ENCODE data around the gene SLC27A5. TPM values are rescaled to one million over a fixed set of nuclear protein-coding genes. Genes with fewer than 3 reads are reported as not detected.

SLC27A5 gene
- total and polyA plus RNA-seq, 2 of the 4 experiments (the other 2 are of a cell fraction), result 7.7 to 11.2 TPM

DNA sequence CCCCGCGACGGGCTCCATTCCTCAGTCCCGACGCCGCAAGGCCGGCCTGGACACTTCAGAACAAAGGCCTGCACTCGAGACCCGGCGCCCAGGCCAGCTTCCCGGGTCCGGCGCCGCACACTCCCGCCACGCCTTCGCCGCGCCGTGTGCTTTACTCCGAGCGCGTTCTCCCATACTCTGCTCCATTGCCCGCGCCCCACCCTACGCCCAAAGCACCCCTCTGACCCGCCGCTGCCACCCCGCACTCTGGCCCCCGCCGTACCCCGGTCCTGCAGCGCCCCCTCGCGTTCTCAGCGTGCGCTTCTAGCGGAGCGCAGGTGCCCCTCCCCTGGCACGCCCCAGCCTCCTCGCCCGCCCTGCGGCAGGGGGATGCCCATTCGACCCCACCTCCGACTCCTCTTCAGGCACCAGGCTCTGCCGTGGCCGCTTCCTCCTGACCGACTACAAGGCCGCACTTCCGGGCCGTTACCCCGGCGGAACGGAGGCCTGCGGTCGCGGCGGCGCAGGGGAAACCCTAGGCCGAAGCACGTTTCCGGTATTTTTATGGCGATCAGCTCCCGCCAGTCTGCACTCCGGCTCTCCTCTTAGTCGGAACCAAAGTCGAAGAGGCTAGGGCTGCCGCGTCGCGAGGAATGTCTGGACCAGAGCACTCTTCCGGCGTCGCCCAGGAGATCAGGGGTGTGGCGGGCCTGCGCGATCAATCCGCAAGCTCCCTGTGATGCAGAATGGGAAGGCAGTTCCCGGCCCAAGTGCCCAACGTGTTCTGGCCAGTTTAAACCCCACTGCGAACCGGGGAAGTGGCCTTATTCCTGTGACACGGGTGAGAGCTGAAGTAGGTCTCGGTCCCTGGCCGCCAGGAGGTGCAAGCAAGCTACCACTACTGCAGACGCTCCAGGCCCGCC is 7.8 kb upstream of the SLC27A5 start, which contains the start of gene ZBTB45:
Gene ZBTB45 (minus strand): TSS at position 456 of the 902 bp plus-strand sequence. CDS start 2,137 bp downstream, outside the sequence.
- Histone ChIP-seq H2BK15ac (ENCODE audit: low read depth, low read length) (no peak within 1 kb of the TSS), H2AK9ac (replicated peaks; ENCODE audit: low read depth, low read length, poor library complexity) (peak within 1 kb of the TSS; percentile 98), H2AK5ac (ENCODE audit: low read depth, low read length) (peak within 1 kb of the TSS; percentile 81), H4K91ac (ENCODE audit: insufficient read depth, low read depth, low read length) (peak within 1 kb of the TSS; percentile 93), H3K9me3 (ENCODE audit: control insufficient read depth, insufficient read depth, low read length) (no peaks in the 10 kb centered on the region), H3K9ac (ENCODE audit: low read depth, low read length) (peak within 1 kb of the TSS; percentile 96), H2AFZ (replicated peaks; ENCODE audit: low read length, poor library complexity) (peak within 1 kb of the TSS; percentile 98), H3K9me1 (ENCODE audit: insufficient read depth, low read length) (peaks cover 11% of the 10 kb centered on the region), H3K27ac (ENCODE audit: insufficient read depth, low read length) (peak within 1 kb of the TSS; percentile 93), H3K4me3 (ENCODE audit: insufficient read depth, low read depth, low read length) (peak within 1 kb of the TSS; percentile 69), H4K5ac (ENCODE audit: low read depth, low read length) (peak within 1 kb of the TSS; percentile 87), H3K14ac (replicated peaks; ENCODE audit: low read depth, low read length) (peak within 1 kb of the TSS; percentile 88), H4K20me1 (ENCODE audit: insufficient read depth, low read length) (peaks cover 26% of the 10 kb centered on the region), H4K8ac (ENCODE audit: low read depth in 2 of 2, low read length in 2 of 2) (peak within 1 kb of the TSS; percentile 87 to 98), H3K79me1 (ENCODE audit: low read depth in 1 of 2, low read length in 2 of 2) (peaks cover 0 to 42% of the 10 kb centered on the region in 2 experiments; a peak in 3 of 4 replicates), H3K4me2 (ENCODE audit: low read depth, low read length) (peak within 1 kb of the TSS; percentile 94), H3K23ac (ENCODE audit: low read depth, low read length) (peak within 1 kb of the TSS; percentile 68), H2BK5ac (ENCODE audit: low read depth, low read length, poor library complexity, severe bottlenecking) (peak within 1 kb of the TSS; percentile 84), H3K27me3 (ENCODE audit: control insufficient read depth, insufficient read depth, low read length) (no peaks in the 10 kb centered on the region), H2BK20ac (ENCODE audit: low read depth, low read length) (no peak within 1 kb of the TSS), H3K18ac (ENCODE audit: low read depth, low read length) (peak within 1 kb of the TSS; percentile 67), H3K36me3 (ENCODE audit: control insufficient read depth, insufficient read depth, low read length) (peaks cover 16% of the 10 kb centered on the region), H3K4ac (ENCODE audit: low read depth, low read length) (peak within 1 kb of the TSS; percentile 86), H2BK120ac (ENCODE audit: low read depth, low read length) (peak within 1 kb of the TSS; percentile 42; the same call in 1 of the 2 replicates), H3K4me1 (ENCODE audit: control insufficient read depth, insufficient read depth, low read length) (peaks cover 6% of the 10 kb centered on the region), H3K56ac (ENCODE audit: extremely low read depth, insufficient read depth, low read length) (peak within 1 kb of the TSS; percentile 80)
- no TSS peak for BruUV-seq (replicated peaks)
- DNase-seq (peak; percentile 96), ATAC-seq (ENCODE audit: low read depth) (peak; percentile 84)
- WGBS, 2 experiments (ENCODE audit: extremely low coverage in 2 of 2, insufficient read length in 1 of 2), result 3% methylated on average over 36 of the region's 87 CpGs; no CpG with 5 or more reads in 1 of the 2 experiments
- intact Hi-C loops (cut with micrococcal nuclease) (loop anchor here (1.0 to 5.0 kb wide), 3 partner anchors 20 to 212 kb away; partner anchors contain the start of genes ERVK3-1 and MZF1), in situ Hi-C loops (cut with MboI; ENCODE audit: low sequenced_read_pairs) (no loop called here), dilution Hi-C loops (cut with HindIII; ENCODE audit: low sequenced_read_pairs, unreplicated experiment) (no loop called here)
- POLR2A ChIA-PET (ENCODE audit: unreplicated experiment), result interaction anchor here (1.5 kb wide), 1 partner anchor 24 kb away, joined by 6 read pairs; the partner anchor contains the start of gene TRIM28
- CTCF ChIA-PET, result interaction anchor here (0.6 to 1.5 kb wide), 4 partner anchors 12 to 69 kb away, joined by 3 to 6 read pairs (median 4); partner anchors contain the start of genes TRIM28 and ZNF324B
- TF ChIP-seq BHLHE40 (IDR thresholded peaks at IDR 0.05; ENCODE audit: low read depth, low read length) (no peak), MAFK (IDR thresholded peaks at IDR 0.05; ENCODE audit: low read depth, low read length) (no peak), RFX5 (IDR thresholded peaks at IDR 0.05; ENCODE audit: low read depth, low read length) (no peak), SMC3 (IDR thresholded peaks at IDR 0.05; ENCODE audit: low read depth, low read length) (peak; percentile 58), CHD1 (IDR thresholded peaks at IDR 0.05; ENCODE audit: low read depth, low read length) (no peak), FOS (IDR thresholded peaks at IDR 0.05; ENCODE audit: low read depth, low read length) (0 out of 2 replicates have a peak, but pooled peaks have one; percentile 8), MXI1 (IDR thresholded peaks at IDR 0.05; ENCODE audit: borderline replicate concordance, low read depth, low read length) (peak; percentile 43; the same call in 1 of the 2 replicates), RCOR1 (IDR thresholded peaks at IDR 0.05; ENCODE audit: insufficient replicate concordance, low read length) (no peak), CTCF (conservative IDR thresholded peaks at IDR 0.05; ENCODE audit: low read depth, low read length) (peak; percentile 73), POLR2A (IDR thresholded peaks at IDR 0.05; ENCODE audit: low read depth, low read length) (peak; percentile 66; the same call in 1 of the 2 replicates), CEBPB (IDR thresholded peaks at IDR 0.05; ENCODE audit: low read depth, low read length) (no peak), MAZ (IDR thresholded peaks at IDR 0.05; ENCODE audit: borderline replicate concordance, low read depth, low read length) (peak; percentile 95), USF2 (IDR thresholded peaks at IDR 0.05; ENCODE audit: low read depth, low read length) (no peak), RAD21 (IDR thresholded peaks at IDR 0.05; ENCODE audit: low read length) (peak; percentile 72)
